Panc1 (cell line): ENCODE data around the gene ITFG2.

Source experiments
- POLR2AphosphoS5 ChIP-seq: IDR thresholded peaks from 2 replicates; pipeline ENCODE4 v1.6.1; 2012; ENCODE audit warnings: mild to moderate bottlenecking, low read depth, low read length, moderate library complexity
- SIN3A ChIP-seq: IDR thresholded peaks from 2 replicates; pipeline ENCODE4 v1.6.1; 2012; ENCODE audit warnings: low read depth, mild to moderate bottlenecking, low read length, moderate library complexity, borderline replicate concordance; ENCODE audit not compliant: insufficient read depth
- TCF7L2 ChIP-seq: IDR thresholded peaks from 2 replicates; pipeline ENCODE4 v1.6.1; 2011; ENCODE audit warnings: mild to moderate bottlenecking, low read depth, low read length, inconsistent platforms
- TF ChIP-seq, protein P1 (sequence below): fragments of 450-650 bp; IDR thresholded peaks from 2 replicates; pipeline ENCODE4 v1.5.1; 2017; ENCODE audit warnings: mild to moderate bottlenecking

DNA sequence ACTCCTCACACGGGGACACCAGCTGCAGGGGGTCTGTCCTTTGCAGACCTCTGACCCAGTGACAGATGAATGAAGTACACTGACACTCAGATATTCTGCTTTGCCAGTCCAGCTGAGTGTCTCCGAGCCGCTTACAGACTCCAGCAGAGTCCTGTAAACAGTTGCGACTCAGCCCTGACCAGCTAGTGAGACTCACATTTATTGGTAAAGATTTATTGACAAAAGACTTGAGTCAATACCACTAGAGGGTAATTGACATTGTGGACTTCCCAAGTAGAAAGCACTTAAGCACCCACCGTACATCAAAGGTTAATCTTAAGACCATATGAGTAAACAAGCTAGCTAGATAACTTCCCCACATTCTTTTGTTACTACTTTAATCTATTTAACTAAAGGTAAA lies 27.5 kb upstream of the ITFG2 start:
- TF ChIP-seq, protein P1, sequence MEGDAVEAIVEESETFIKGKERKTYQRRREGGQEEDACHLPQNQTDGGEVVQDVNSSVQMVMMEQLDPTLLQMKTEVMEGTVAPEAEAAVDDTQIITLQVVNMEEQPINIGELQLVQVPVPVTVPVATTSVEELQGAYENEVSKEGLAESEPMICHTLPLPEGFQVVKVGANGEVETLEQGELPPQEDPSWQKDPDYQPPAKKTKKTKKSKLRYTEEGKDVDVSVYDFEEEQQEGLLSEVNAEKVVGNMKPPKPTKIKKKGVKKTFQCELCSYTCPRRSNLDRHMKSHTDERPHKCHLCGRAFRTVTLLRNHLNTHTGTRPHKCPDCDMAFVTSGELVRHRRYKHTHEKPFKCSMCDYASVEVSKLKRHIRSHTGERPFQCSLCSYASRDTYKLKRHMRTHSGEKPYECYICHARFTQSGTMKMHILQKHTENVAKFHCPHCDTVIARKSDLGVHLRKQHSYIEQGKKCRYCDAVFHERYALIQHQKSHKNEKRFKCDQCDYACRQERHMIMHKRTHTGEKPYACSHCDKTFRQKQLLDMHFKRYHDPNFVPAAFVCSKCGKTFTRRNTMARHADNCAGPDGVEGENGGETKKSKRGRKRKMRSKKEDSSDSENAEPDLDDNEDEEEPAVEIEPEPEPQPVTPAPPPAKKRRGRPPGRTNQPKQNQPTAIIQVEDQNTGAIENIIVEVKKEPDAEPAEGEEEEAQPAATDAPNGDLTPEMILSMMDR: no peak
- TF ChIP-seq TCF7L2: no peak
- TF ChIP-seq POLR2AphosphoS5: no peak
- no peak for TF ChIP-seq SIN3A
